HG03175 (cell line): ENCODE measurements around the gene GAL3ST2.
"Not testable (repeated sequence)": the region's sequence is repeated elsewhere in the genome, so short reads cannot be mapped to it uniquely, and the experiment has no call there.

Source experiments
- ATAC-seq: cut with Tn5 transposase; IDR thresholded peaks from one replicate; pipeline ENCODE4 v1.9.1; 2021; ENCODE audit warnings: mild to moderate bottlenecking, moderate library complexity; ENCODE audit not compliant: unreplicated experiment

GAL3ST2 gene

DNA sequence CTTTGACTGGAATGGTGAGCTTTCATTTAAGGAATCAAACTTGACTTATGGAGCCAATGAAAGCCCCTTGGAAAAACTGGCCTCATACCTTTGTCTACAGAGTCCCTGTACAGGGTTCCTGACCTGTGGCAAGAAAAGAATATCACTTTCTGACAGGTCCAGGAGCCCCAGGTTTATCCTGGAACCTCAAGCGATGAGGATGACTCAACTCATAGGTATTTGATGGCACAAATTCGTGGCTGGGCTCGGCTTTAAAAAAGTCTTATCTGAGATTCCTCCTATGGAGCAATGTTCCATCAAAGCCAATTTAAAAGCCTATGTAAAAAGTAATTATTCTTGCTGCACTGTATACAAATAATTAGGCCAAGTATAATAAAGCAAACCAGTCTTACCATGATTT lies 14.8 kb downstream of the GAL3ST2 start:
- not testable (repeated sequence) for ATAC-seq

DNA sequence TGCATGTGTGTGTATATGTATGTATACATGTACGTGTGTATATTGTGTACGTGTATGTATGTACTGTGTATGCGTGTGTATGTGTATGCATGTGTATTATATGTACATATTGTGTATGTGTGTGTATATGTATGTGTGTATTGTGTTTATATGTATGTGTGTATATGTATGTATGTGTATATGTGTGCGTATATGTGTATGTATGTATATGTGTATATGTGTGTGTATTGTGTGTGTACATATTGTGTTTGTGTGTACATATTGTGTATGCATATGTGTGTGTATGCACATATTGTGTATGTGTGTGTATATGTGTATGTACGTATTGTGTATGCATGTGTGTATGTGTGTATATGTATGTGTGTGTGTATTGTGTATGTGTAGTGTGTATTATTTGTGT lies 16.8 kb downstream of the GAL3ST2 start:
- no peak for ATAC-seq

DNA sequence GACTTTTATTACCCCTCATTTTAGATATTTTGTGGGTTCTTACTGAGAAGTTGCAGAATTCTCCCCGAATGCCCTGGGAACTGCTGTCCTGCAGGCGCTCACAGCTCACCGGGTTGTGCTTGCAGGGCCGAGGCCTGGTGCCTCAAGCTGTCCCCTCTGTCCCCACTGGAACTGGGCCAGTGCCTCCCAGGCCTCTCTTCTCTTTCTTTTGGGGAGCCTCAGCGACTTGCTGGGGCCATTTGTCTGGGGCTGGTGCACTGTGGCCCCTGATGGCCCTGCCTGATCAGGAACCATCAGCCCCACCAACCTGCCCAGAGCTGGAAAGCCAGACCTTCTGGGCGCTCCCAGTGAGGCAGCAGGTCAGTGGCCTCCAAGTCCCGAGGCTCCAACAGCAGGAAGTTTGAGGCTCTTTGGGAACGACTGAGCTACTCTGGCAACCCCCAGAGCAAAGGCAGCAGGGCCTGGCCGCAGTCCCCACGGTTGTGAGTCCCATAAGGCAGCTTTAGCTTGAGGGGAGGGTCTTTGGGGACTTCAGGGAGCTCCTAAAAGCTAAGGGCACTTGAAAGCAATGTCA lies 17.7 kb downstream of the GAL3ST2 start:
- no peak for ATAC-seq

DNA sequence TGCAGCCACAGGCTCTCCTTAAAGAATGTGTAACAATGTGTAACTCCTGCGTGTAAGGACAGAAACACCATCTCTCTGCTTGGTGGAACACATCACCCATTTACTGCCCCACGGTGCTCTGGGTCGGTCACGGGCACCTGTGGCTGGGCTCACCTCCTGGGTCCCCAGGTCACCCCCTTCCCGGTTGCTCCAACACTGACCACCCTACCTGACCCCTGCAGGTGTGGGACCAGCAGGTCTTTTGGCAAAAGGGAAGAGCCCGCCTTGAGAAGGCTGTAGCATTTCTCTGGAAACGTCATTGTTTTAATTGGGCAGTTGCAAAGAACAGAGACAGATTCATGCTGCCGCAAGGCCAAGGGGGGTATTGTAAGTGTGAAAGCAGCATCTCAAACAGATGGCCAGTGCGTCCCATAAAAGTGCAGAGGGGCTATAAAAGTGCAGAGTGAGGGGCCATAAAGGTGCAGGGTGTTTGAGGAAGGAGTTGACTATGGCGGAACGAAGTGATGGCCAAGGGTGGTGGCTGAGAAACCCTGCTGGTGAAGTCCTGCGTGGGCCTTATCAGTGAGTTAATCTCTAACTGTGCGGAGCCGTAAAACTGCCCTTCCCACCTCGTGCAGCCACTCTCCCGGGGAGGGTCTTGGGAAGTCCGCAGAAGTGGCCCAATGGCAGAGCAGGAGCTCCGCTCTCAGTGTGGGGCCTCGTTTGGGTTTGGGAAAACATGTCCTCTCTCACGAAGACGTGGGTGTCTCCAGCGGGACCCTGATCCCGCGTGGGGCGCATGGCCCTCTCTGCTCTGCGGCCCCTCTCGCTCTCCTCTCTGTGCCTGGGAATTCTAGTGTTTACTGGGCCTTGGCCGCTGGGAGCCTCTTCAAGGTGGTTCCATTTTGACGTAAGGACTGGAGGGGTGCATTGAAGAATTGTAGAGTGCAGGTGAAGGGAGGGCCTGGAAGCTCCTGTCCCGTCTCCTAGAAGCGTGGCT lies 18.7 kb downstream of the GAL3ST2 start:
- ATAC-seq: no peak

GRCh38 chr2:241796209-241796608 lies 19.6 kb downstream of the GAL3ST2 start:
- ATAC-seq: no peak

DNA sequence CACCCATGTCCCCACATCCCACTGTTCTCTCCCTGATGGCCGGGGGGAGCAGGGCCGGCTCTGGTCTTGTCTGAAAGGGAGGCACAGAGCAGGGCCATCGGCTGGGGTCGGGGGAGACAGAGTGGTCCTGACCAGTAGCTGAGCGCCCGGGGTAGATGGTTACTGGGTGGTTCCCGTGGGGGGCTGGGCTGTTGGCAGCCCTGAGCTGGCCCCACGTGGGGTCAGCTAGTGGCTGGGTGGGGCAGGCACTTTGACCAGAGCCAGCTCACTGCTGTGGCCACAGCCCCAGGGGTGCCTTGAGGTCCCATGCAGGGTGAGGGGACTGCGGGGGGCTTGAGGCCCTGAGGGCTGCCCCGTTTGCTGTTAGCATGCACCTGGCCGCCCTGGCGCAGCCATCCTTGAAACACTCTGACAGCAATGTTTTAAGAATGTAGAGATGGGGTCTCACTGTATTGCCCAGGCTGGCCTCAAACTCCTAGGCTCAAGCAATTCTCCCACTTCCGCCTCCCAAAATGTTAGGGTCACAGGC lies 20.1 kb downstream of the GAL3ST2 start:
- no peak for ATAC-seq

DNA sequence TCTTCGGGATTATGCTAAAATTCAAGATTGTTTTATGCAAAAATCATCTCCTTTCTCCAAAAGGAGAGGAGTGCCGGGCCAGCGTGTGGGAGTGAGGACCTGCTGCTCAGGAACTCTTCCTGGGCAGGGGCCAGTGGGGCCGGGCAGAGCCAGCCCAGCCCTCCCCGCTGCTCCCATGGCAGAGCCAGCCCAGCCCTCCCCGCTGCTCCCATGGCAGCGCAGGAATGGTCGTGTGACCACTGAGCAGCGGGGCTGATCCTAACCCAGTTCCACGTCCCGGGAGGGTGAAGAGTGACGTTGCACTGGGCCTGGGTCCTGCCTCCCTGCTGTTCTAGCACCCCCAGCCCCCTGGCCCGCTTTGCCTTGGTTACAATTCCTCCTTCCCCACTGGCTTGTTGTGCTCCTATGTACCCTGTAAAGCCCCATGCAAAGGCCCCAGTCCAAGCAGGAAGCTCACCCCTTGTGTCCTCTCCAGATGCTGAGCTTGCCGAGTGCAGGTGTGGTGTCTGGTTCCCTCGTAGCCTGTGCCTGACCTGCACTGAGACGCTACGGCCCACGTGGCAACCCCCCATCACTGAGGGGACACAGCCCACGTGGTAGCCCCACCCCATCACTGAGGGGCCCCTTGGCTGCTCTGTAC lies 20.9 kb downstream of the GAL3ST2 start:
- ATAC-seq: no peak

DNA sequence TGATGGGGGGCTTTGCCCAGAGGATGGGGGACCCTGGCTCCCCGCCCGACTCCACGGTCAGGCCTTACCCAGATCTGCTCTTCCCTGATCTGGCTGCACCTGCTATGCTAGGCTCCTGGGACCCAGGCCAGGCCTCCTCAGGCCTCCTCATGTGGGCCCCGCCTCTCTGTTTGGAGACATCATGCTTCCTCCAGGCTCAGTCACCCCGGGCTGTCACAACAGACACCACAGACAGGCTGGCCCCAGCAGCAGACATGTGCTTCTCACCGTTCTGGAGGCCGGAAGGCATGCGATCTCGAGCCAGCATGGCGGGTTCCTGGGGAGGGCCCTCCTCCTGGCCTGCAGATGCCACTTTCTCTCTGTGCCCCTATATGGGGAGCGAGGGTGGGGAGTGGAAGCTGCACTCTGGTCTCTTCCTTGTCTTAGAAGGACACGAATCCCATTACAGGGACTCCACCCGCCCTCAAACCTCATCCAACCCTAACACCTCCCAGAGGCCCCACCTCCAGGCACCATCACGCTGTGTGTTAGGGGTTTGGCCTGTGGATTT lies 21.5 kb downstream of the GAL3ST2 start:
- ATAC-seq: no peak

DNA sequence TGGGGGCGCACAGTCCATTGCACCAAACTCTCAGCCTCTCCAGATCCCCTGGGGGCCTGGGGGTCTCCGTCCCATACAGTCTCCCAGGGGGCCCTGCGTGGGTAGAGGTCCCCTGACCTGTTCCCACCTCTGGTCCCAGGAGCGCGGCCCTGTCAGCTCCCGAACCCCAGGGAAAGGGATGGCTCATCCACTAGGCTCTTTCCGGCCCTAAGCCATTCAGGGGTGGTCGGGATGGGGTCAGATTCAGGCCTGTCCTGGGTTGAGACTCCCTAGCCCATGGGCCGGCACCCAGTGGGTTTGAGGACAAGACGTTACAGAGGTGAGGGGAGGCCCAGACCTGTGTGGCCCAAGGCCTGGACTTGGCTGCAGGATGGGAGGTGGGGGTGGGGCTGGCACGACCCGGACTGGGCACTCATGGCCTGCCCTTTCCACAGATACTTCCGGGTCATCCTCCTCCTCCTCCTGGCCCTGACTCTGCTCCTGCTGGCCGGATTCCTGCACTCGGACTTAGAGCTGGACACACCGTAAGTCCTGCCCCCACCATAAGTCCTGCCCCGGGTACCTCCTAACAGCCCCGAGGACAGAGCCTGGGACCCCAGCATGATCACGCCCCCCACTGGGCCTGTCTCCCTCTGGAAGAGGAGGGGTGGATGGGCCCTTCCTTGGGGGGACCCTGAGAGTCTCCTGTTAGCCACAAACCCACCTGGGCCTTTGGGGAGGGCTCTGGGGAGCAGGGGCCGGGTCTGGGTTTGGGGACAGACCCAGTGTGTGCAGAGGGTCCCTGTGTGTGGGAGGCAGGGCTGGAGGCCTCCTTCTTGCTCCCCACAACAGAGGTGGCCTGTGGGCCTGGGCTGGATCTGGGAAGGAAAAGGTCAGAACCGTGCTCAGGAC lies 22.3 kb downstream of the GAL3ST2 start:
- no peak for ATAC-seq

DNA sequence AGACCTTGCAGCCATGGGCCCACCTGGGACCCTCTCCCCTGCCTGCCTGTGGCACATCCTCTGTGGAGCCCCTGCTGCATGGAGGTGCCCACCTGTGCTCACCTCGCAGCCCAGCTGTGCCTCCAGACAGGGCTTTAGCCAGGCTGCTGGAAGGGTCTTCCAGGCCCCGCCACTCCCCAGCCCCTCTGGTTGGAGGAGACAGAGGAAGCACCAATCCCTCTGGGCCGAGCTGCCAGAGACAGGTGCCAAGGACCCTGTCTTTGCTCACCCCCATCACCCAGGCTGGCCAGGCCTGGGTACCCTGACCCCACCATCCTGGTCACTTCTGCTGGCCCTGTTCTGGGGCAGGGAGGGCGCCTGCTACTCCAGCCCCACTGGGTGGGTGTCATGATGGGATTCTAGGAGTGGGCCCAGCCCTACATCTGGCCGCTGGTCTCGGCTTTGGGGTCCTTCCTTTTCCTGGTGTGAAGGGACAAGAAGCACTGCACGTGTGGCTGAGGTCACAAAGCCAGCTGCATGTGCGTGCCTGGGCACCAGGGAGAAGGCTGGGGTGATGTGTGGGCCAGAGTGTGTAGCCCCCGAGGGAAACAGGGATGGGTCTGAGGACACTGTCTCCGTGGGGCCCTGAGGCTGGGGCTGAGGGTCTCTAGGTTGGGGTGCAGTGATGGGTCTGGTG lies 23.0 kb downstream of the GAL3ST2 start:
- ATAC-seq: no peak

DNA sequence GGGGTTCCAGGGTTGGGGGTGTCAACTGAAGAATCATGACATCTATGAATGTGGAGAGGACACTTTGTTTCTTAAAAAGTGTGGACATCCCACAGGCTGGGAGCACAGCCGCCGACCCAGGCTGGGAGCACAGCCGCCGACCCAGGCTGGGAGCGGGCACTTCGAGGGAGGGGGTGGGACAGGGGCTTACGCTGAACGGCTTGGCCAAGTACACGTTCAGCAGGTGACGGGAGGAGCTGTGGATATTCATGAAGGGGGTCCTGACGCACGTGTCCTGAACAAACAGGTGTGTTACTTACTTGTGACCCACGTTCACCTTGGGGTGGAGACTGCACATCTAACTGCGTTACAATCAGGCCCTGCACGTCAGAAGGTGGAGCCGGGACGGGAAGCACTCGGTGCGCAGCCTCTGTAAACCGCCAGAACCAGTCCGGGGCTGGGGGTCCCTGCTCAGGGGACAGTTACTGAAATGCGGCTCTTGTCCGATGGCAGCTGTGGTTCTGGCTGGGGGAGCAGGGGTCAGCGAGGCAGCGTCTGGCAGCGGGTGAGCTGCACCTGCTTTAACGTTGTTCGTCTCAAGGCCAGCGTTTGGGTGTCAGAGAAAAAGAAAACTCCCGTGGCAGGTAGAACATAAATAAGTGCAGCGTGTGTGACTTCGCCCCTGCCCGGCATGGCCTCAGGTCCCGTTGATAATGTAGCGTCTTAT lies 23.7 kb downstream of the GAL3ST2 start:
- ATAC-seq: not testable (repeated sequence)

DNA sequence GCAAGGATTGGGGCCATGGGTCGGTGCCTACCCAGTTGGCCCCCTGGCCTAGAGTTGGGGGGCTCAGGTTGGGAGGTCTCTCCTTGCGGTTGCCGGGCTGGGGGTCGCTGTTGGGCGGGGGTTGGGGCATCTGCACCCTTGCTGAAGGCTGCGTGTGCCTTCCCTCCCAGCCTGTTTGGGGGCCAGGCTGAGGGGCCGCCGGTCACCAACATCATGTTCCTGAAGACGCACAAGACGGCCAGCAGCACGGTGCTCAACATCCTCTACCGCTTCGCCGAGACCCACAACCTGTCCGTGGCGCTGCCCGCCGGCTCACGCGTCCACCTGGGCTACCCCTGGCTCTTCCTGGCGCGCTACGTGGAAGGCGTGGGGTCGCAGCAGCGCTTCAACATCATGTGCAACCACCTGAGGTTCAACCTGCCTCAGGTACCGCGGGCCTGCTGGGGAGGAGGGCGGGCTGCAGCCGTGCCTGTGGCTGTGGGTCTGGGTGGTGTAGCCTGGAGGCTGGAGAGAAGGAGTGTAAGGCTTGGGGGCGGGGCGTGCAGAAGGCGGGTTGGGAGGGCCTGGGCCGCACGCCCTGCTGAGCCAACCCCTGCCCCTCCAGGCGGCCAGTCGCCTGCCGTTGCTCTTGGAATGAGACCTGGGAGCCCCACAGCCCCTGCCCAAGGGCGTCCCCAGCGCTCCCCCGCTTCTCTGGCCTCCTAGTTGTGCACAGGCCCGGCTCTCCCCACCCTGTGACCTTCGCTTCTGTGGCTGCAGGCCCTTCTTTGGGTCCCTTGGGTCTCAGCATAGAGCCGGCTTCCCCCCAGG lies 25.2 kb downstream of the GAL3ST2 start:
- ATAC-seq: no peak

DNA sequence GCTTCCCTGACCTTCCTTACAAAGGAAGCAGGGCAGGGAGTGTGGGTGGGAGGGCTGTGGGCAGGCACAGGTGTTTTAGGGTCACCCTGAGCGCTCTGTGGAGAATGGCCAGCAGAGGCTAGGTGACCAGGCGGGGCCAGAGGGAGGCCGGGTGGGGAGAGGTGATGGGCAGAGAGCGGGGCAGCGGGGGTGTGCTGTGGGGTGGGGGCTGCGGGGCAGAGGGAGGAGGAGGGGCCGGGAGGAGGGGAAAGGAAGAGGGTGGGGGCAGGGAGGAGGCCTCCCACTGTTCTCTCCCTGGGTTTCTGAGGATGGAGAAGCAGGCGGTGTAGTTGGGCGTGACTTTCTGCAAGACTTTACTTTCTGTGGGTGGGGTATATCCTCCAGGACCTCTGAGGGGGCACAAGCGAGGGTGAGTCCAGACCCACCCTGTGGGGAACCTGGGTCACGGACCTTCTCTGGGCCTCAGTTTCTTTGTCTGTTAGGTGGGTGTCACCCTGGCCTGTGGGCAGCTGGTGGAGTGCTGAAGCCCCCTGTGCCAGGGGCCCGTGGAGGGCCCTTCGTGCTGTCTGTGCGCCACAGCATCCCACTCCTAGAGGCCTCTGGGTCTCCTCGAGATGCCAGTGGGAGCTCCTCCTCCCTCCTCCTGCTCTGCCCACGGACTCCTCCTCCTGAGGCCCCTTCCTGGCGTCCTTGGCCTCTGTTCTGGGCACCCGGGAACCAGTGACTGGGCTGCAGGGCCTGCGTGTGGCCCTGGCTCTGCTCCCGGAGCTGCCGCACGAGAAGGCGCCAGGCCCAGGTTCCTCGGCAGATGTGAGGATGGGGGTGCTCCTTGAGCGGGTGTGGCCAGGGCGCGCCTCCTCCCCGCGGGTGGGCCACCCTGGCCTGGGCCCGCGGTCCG lies 26.0 kb downstream of the GAL3ST2 start:
- ATAC-seq: no peak

DNA sequence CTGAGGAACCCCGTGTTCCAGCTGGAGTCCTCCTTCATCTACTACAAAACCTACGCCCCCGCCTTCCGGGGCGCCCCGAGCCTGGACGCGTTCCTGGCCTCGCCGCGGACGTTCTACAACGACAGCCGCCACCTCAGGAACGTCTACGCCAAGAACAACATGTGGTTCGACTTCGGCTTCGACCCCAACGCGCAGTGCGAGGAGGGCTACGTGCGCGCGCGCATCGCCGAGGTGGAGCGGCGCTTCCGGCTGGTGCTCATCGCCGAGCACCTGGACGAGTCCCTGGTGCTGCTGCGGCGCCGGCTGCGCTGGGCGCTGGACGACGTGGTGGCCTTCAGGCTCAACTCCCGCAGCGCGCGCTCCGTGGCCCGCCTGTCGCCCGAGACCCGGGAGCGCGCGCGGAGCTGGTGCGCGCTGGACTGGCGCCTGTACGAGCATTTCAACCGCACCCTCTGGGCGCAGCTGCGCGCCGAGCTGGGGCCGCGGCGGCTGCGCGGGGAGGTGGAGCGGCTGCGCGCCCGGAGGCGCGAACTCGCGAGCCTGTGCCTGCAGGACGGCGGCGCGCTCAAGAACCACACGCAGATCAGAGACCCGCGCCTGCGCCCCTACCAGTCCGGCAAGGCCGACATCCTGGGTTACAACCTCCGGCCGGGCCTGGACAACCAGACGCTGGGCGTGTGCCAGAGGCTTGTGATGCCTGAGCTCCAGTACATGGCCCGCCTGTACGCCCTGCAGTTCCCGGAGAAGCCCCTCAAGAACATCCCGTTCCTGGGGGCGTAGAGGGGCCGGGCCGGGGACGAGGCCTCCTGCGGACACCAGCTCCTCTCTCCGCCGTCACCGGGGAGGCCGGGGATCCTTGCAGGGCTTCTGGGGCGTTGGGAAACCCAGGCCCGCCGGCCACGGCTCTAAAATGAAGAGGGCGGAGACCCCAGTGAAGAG lies 27.0 kb downstream of the GAL3ST2 start:
- ATAC-seq: no peak

GRCh38 chr2:241804326-241805229 lies 28.0 kb downstream of the GAL3ST2 start:
- ATAC-seq: no peak
